Stimulated activated CD4-positive, alpha-beta T cell treated with anti-CD3 and anti-CD28 coated beads, Interleukin-12 subunit alpha, Interleukin-12 subunit beta, amount 100 ng/mL, for 24 hours (primary cell): Measurements from ENCODE around the gene ACTG1.

Source experiments
- DNase-seq, 2 experiments: peaks; one replicate each; pipeline ENCODE4 v3.0.0-alpha.2; 2020; ENCODE audit warnings: low read depth in 2 of 2

ACTG1 gene

GRCh38 chr17:81464586-81464985 is 48.0 kb downstream of the ACTG1 start:
- no peak for DNase-seq

DNA sequence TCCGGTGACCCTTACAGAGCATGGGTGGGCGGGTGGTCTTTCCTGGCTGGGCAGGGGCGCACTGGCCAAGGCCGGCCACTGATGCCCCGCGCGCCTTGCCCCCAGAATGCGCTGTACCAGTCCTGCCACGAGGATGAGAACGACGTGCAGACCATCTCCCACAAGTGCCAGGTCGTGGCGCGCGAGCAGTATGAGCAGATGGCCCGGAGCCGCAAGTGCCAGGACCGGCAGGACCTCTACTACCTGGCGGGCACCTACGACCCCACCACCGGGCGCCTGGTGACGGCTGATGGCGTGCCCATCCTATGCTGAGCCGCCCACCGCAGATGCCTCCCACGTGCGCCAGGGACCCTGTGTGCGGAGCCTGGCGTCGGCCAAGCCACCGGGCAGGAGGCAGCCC is 49.1 kb downstream of the ACTG1 start:
- DNase-seq: no peak

- DNase-seq: no peak
These were observed 50.0 kb downstream of the ACTG1 start for GRCh38 chr17:81462506-81463125.

DNA sequence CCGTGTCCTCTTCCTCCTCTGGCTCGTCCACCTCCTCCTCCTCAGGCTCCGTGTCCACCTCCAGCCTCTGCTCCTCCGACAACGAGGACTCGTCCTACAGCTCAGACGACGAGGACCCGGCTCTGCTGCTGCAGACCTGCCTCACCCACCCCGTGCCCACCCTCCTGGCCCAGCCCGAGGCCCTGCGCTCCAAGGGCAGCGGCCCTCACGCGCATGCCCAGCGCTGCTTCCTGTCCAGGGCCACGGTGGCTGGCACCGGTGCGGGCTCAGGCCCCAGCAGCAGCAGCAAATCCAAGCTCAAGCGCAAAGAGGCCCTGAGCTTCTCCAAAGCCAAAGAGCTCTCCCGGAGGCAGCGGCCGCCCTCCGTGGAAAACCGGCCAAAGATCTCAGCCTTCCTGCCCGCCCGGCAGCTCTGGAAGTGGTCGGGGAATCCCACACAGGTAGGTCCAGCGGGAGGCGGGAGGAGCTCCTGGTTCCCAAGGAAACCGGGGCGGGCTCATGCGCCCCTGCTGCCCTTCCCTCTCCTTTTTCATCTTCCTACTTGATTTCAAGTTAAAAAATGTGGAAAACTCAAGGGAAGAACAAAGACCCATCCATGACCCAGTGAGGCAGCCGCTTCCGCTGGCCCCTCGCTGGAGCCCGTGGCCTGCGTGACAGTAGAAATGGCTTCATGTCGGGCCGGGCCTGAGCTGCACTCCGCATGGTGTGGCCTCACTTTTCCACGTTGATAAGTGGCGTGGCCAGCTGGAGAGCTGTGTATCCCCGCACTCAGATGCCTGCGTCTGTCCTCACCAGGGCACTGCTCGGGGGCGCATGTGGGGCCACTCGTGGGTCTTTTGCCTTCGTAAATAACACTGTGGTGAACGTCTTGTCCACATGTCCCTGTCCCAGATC is 50.7 kb downstream of the ACTG1 start:
- DNase-seq: no peak

DNA sequence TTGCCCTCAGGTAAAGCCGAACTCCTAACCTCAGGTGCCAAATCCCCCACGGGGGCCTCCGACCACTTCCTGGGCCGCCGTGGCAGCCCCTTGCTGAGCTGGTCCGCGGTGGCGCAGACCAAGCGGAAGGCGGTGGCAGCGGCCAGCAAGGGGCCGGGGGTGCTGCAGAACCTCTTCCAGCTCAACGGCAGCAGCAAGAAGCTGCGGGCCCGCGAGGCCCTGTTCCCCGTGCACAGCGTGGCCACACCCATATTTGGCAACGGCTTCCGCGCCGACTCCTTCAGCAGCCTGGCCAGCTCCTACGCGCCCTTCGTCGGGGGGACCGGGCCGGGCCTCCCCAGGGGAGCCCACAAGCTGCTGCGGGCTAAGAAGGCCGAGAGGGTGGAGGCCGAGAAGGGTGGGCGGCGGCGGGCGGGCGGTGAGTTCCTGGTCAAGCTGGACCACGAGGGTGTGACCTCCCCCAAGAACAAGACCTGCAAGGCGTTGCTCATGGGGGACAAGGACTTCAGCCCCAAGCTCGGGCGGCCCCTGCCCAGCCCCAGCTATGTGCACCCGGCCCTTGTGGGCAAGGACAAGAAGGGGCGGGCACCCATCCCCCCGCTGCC is 51.6 kb downstream of the ACTG1 start:
- no peak for DNase-seq
